GM12878 (cell line): ENCODE data around the gene ZNF629. TPM values are rescaled to one million over a fixed set of nuclear protein-coding genes. Genes with fewer than 3 reads are reported as not detected.

ENCODE experiments used
- ATAC-seq: fragments of 200-7000 bp; cut with Tn5 transposase; 3 replicates; pipeline ENCODE4 v1.9.1; 2020; ENCODE audit warnings: mild to moderate bottlenecking, moderate library complexity
- BruUV-seq: library from RNA; stranded (reverse); fragments of 400-500 nt; replicated peaks from 2 replicates; lab custom pipeline; 2021; lab: Mats Ljungman, UMichigan
- CTCF ChIA-PET: fragments of 300-600 bp; sonication (Branson Sonifier 250); formaldehyde crosslinking; extraction: SDS; loops from one replicate; lab custom pipeline; 2021; ENCODE audit warnings: inconsistent platforms; lab: Yijun Ruan, JAX
- POLR2A ChIA-PET: fragments of 350-600 bp; formaldehyde crosslinking; extraction: SDS; loops from one replicate; lab custom pipeline; 2021; ENCODE audit warnings: inconsistent platforms; lab: Charles Lee
- RAD21 ChIA-PET: fragments of 300-600 bp; sonication (Branson Sonifier 250); formaldehyde crosslinking; loops from one replicate; lab custom pipeline; 2023; ENCODE audit warnings: antibody characterized with exemption; ENCODE audit not compliant: unreplicated experiment; lab: Charles Lee
- SMC1A ChIA-PET: fragments of 300-600 bp; sonication (Branson Sonifier 250); formaldehyde crosslinking; loops from one replicate; lab custom pipeline; 2023; ENCODE audit not compliant: unreplicated experiment, uncharacterized antibody; lab: Charles Lee
- DNase-seq: peaks from one replicate; pipeline ENCODE4 v3.0.0-alpha.2; 2011; ENCODE audit warnings: low read depth, low spot score
- FAIRE-seq: peaks from 3 replicates; lab custom pipeline; 2011; peaks lifted over from hg19 to GRCh38; lab: Jason Lieb, UNC
- H2AFZ ChIP-seq: 2 replicates; pipeline ENCODE4 v1.6.0; 2011; ENCODE audit warnings: low read depth, low read length, control low read depth; ENCODE audit not compliant: control insufficient read depth
- H3K27ac ChIP-seq: 2 replicates; pipeline ENCODE4 v1.5.1; 2011; ENCODE audit warnings: control low read depth; ENCODE audit not compliant: control insufficient read depth, insufficient read depth
- H3K27me3 ChIP-seq, 2 experiments: replicated peaks in 1 of 2; 2 replicates each; pipeline versions ENCODE4 v1.6.0 to v1.6.1; 2011; ENCODE audit warnings: low read length in 1 of 2; ENCODE audit not compliant: control insufficient read depth in 2 of 2, insufficient read depth in 2 of 2
- H3K36me3 ChIP-seq, 2 experiments: 2 replicates each; pipeline ENCODE4 v1.5.1; 2011; ENCODE audit warnings: low read length in 1 of 2; ENCODE audit not compliant: control insufficient read depth in 2 of 2, insufficient read depth in 2 of 2
- H3K4me1 ChIP-seq: 2 replicates; pipeline ENCODE4 v1.6.1; 2011; ENCODE audit warnings: mild to moderate bottlenecking, low read length, moderate library complexity, mixed read lengths; ENCODE audit not compliant: control insufficient read depth, insufficient read depth
- H3K4me2 ChIP-seq: 2 replicates; pipeline ENCODE4 v1.6.0; 2011; ENCODE audit warnings: control low read depth; ENCODE audit not compliant: control insufficient read depth, insufficient read depth
- H3K4me3 ChIP-seq: fragments of 200-600 bp; sonication (generic); 2 replicates; pipeline ENCODE4 v1.5.1; 2016
- H3K79me2 ChIP-seq: 2 replicates; pipeline ENCODE4 v1.6.0; 2011; ENCODE audit warnings: low read length; ENCODE audit not compliant: control insufficient read depth, insufficient read depth
- H3K9ac ChIP-seq: 2 replicates; pipeline ENCODE4 v1.8.0; 2011; ENCODE audit warnings: low read length, control low read depth, mixed read lengths; ENCODE audit not compliant: control insufficient read depth, insufficient read depth
- H3K9me3 ChIP-seq: replicated peaks from 3 replicates; pipeline ENCODE4 v1.5.1; 2011; ENCODE audit warnings: mild to moderate bottlenecking, low read length; ENCODE audit not compliant: control insufficient read depth, insufficient read depth
- H4K20me1 ChIP-seq: 2 replicates; pipeline ENCODE4 v1.6.0; 2011; ENCODE audit not compliant: control insufficient read depth, insufficient read depth
- KLF5 ChIP-seq: fragments of 450-650 bp; IDR thresholded peaks from 2 replicates; pipeline ENCODE4 v1.6.1; 2014; ENCODE audit warnings: mild to moderate bottlenecking; ENCODE audit not compliant: partially characterized antibody
- TARDBP ChIP-seq: IDR thresholded peaks from 2 replicates; pipeline ENCODE4 v1.6.1; 2016; ENCODE audit warnings: borderline replicate concordance
- ZNF622 ChIP-seq: fragments of 450-650 bp; IDR thresholded peaks from 2 replicates; pipeline ENCODE4 v1.6.1; 2017; ENCODE audit warnings: mild to moderate bottlenecking, inconsistent platforms
- WGBS: methylation state at CpG from one replicate; pipeline ENCODE4 v1.1.6; 2016; ENCODE audit warnings: low lambda C conversion rate; ENCODE audit not compliant: insufficient replicate concordance, insufficient coverage; ENCODE audit errors: missing lambda C conversion rate; 5-methylcytosine and 5-hydroxymethylcytosine counted together
- in situ Hi-C: fragments of 300-500 bp; cut with MboI; formaldehyde crosslinking; loops from 9 replicates; pipeline ENCODE4 v1.14.3; 2018; ENCODE audit warnings: mixed read lengths
- intact Hi-C: fragments of 100-400 bp; cut with micrococcal nuclease; formaldehyde crosslinking; loops from one replicate; pipeline ENCODE4 v1.14.2; 2022; ENCODE audit not compliant: unreplicated experiment
- polyA plus RNA-seq, 11 experiments: library from polyadenylated mRNA; depleted of rRNA in 4 of 11; unstranded in 6 of 11; stranded (reverse) in 5 of 11; fragments of >200 nt; fragmentation: Nextera tagmentation in 4 of 11; fragmentation: Illumina TruSeq in 1 of 11; extraction: Ambion mirVana in 4 of 11; extraction: Trizol in 1 of 11; gene quantifications; 1 replicate in 1 of 11; 2 replicates in 10 of 11; pipeline versions ENCODE4 v1.2.1 to v1.2.3, GENCODE V29; 2011 to 2016; ENCODE audit warnings: inconsistent platforms in 2 of 11, missing spikeins in 2 of 11, low read depth in 1 of 11
- total RNA-seq, 4 experiments: library from RNA; depleted of rRNA in 3 of 4; stranded (reverse); fragments of >200 nt in 3 of 4; fragmentation: Illumina TruSeq in 1 of 4; extraction: Trizol in 1 of 4; gene quantifications; 2 replicates each; pipeline versions ENCODE4 v1.2.1 to v1.2.3, GENCODE V29; 2013 to 2021
- TF ChIP-seq, protein P1 (sequence below): fragments of 450-650 bp; IDR thresholded peaks from 2 replicates; pipeline ENCODE4 v1.6.1; 2017; ENCODE audit warnings: antibody characterized with exemption, mild to moderate bottlenecking, moderate library complexity

ZNF629 gene
- total and polyA plus RNA-seq, 10 of the 15 experiments (the other 5 are each of a cell fraction or from before 2014, with no cell fraction given), result 0.02 to 0.69 (median 0.40) TPM

DNA sequence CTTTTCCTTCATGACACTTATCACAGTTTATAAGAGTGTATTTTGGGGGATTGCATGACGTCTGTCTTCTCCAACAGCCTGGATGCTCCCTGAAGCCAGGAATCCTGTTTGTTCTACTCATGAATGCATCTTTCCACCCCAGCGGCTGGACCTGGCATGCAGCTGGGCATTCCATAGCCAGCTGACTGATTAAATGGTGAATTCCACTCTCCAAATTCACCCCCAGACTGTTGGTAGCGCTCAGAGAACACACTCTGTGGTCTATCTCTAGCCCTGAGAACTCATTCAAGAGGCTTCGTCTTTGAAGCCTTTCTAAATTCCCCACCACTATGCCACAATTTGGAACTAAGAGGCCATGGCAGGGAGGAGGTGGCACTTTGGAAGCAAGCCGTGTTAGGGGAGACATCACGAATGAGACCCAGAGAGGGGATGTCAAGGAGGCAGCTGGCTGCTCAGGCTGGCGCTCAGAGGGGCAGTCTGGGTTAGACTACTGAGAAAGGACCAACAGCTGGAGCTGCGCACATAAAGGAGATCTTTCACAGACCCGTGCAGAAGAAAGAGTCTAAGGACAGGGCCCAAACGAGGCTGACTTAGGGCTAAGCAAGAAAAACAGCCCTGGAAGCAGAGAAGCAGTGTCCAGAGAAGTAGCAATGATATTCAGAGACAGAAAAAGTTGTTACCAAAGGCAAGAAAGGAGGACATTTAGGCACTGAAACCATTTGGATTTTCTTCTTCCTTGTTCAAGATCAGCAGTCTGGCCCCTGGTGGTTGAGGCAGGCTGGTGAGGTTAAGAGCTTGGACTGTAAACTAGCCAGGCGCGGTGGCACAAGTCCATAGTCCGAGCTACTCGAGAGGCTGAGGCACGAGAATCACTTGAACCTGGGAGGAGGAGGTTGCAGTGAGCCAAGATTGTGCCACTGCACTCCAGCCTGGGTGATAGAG lies 42.4 kb upstream of the ZNF629 start:
- H3K4me3 ChIP-seq, result no peak overlapping the region
- POLR2A ChIA-PET, result interaction anchor here (0.5 to 0.8 kb wide), 4 partner anchors 20 to 123 kb away, joined by 3 to 6 read pairs (median 4); no protein-coding TSS in a partner anchor

More for the DNA sequence above, 42.4 kb upstream of the ZNF629 start:
- ChIA-PET CTCF (interaction anchor here (0.7 to 1.8 kb wide), 5 partner anchors 12 to 123 kb away, joined by 3 to 7 read pairs (median 3); no protein-coding TSS in a partner anchor), SMC1A (no interaction called here), RAD21 (no interaction called here)
- WGBS, result 27% methylated on average over 15 of the region's 15 CpGs
- no peak overlapping the region for H3K27ac ChIP-seq
- no peaks in the 10 kb centered on the region for H3K36me3 ChIP-seq
- H3K79me2 ChIP-seq, result no peaks in the 10 kb centered on the region
- H3K27me3 ChIP-seq, result no peaks in the 10 kb centered on the region; a peak in 1 of 4 replicates
- no peaks in the 10 kb centered on the region for H4K20me1 ChIP-seq
- no peak overlapping the region for H3K9ac ChIP-seq
- no peak overlapping the region for H3K4me2 ChIP-seq
- no peak overlapping the region for H2AFZ ChIP-seq
- DNase-seq, result no peak
- TF ChIP-seq TARDBP (no peak), ZNF622 (no peak), KLF5 (no peak)
- TF ChIP-seq, protein P1, sequence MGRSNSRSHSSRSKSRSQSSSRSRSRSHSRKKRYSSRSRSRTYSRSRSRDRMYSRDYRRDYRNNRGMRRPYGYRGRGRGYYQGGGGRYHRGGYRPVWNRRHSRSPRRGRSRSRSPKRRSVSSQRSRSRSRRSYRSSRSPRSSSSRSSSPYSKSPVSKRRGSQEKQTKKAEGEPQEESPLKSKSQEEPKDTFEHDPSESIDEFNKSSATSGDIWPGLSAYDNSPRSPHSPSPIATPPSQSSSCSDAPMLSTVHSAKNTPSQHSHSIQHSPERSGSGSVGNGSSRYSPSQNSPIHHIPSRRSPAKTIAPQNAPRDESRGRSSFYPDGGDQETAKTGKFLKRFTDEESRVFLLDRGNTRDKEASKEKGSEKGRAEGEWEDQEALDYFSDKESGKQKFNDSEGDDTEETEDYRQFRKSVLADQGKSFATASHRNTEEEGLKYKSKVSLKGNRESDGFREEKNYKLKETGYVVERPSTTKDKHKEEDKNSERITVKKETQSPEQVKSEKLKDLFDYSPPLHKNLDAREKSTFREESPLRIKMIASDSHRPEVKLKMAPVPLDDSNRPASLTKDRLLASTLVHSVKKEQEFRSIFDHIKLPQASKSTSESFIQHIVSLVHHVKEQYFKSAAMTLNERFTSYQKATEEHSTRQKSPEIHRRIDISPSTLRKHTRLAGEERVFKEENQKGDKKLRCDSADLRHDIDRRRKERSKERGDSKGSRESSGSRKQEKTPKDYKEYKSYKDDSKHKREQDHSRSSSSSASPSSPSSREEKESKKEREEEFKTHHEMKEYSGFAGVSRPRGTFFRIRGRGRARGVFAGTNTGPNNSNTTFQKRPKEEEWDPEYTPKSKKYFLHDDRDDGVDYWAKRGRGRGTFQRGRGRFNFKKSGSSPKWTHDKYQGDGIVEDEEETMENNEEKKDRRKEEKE, result no peak
- TF ChIP-seq, all 136 proteins: peak for 0
- H3K9me3 ChIP-seq, result no peaks in the 10 kb centered on the region
- no peak for ATAC-seq
- intact Hi-C loops, result no loop called here
- in situ Hi-C loops, result no loop called here
- BruUV-seq, result no TSS peak
- H3K4me1 ChIP-seq, result no peaks in the 10 kb centered on the region
- FAIRE-seq, result no peak
